ENCODE data around the gene YTHDC2. TPM values are rescaled to one million over a fixed set of nuclear protein-coding genes. Genes with fewer than 3 reads are reported as not detected.

The YTHDC2 gene
- 7.3 and 10.2 TPM in 2 replicates for total RNA-seq

GRCh38 chr5:113513384-113514288, at the start of gene YTHDC2:
YTHDC2 (plus strand) TSS chr5:113513694; CDS start chr5:113513896, 202 bp downstream.
- DNase-seq (ENCODE audit: low read depth) = no peak
- peak within 1 kb of the TSS; percentile 77 for H3K4me3 ChIP-seq (ENCODE audit: low read depth, low read length)
- TF ChIP-seq, protein P1, sequence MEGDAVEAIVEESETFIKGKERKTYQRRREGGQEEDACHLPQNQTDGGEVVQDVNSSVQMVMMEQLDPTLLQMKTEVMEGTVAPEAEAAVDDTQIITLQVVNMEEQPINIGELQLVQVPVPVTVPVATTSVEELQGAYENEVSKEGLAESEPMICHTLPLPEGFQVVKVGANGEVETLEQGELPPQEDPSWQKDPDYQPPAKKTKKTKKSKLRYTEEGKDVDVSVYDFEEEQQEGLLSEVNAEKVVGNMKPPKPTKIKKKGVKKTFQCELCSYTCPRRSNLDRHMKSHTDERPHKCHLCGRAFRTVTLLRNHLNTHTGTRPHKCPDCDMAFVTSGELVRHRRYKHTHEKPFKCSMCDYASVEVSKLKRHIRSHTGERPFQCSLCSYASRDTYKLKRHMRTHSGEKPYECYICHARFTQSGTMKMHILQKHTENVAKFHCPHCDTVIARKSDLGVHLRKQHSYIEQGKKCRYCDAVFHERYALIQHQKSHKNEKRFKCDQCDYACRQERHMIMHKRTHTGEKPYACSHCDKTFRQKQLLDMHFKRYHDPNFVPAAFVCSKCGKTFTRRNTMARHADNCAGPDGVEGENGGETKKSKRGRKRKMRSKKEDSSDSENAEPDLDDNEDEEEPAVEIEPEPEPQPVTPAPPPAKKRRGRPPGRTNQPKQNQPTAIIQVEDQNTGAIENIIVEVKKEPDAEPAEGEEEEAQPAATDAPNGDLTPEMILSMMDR (conservative IDR thresholded peaks at IDR 0.05; ENCODE audit: low read depth, low read length) = peak; percentile 26

- TF ChIP-seq, protein P1 (conservative IDR thresholded peaks at IDR 0.05; ENCODE audit: low read depth, low read length) = no peak
- H3K4me3 ChIP-seq (ENCODE audit: low read depth, low read length) = no peak overlapping the region
- no peak for DNase-seq (ENCODE audit: low read depth)
These were observed 39.3 kb upstream of the YTHDC2 start for GRCh38 chr5:113474100-113474728.

GRCh38 chr5:113478691-113479090, 34.8 kb upstream of the YTHDC2 start:
- H3K4me3 ChIP-seq (ENCODE audit: low read depth, low read length) = no peak overlapping the region
- TF ChIP-seq, protein P1 (conservative IDR thresholded peaks at IDR 0.05; ENCODE audit: low read depth, low read length) = no peak
- DNase-seq (ENCODE audit: low read depth) = no peak

- no peak for DNase-seq (ENCODE audit: low read depth)
- TF ChIP-seq, protein P1 (conservative IDR thresholded peaks at IDR 0.05; ENCODE audit: low read depth, low read length) = no peak
- H3K4me3 ChIP-seq (ENCODE audit: low read depth, low read length) = no peak overlapping the region
These were observed 33.3 kb upstream of the YTHDC2 start for GRCh38 chr5:113480243-113480642.

DNA sequence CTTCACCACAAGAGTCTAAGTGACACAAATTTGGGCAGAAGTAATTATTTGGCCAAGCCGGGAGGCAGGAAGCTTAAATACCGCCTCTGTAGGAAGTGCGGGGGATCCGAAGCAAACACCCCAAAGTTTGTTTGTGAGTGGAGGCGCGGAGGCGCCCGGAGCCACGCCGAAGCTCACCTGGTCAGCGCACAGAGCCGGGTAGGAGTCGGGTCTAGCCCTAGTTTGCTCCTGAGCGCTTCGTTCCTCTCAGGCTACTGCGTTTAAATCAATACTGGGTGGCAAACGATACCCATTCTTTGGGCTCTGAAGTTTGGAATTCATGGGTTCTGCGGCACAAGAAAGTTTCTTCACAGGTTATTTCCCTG, 26.1 kb upstream of the YTHDC2 start:
- H3K4me3 ChIP-seq (ENCODE audit: low read depth, low read length) = peak overlapping the region; percentile 77
- DNase-seq (ENCODE audit: low read depth) = no peak
- TF ChIP-seq, protein P1 (conservative IDR thresholded peaks at IDR 0.05; ENCODE audit: low read depth, low read length) = no peak

DNA sequence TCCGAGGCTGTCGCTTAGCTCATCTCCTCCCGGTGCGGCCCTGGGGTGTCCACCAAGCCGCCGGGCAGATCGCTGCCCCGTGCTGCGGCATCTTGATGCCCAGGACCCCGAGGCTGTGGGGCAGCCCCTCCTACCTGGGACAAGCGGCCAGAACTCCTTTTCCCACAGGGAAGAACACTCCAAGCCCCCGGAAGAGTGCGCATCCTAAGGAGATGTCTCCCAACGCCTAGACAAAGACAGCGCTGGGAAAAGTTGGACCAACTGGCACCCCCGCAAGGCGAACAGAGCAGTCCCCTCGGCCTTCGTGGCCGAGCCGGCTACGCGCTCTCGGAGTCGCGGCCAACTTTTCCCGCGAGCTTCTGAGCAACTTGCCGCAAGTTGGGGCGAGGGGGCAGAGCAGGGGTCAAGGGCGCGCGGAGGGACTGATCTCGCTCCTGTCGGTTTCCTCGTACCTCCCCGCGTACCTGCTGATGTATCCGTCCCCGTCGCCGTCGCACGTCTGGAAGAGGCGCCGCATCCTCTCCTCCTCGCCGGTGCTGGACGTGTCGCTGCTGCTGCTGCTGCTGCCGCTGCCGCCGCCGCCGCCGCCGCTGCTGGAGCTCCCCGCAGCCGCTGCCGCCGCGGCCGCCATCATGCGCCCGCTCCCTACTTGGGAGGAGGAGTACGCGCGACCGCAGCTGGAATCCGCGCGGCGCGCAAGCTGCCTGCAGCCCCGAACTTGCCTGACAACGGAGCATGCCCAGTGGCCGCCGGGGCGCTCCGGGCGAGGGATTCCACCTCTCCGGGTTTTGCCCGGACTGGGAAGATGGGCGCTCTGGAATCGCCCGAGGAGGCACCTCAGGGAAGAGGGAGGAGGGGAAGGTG, 25.5 kb upstream of the YTHDC2 start, which contains the start of gene MCC:
Gene MCC (minus strand): TSS at position 673 of the 864 bp plus-strand sequence.
- TF ChIP-seq, protein P1 (conservative IDR thresholded peaks at IDR 0.05; ENCODE audit: low read depth, low read length) = no peak
- peak; percentile 6 for DNase-seq (ENCODE audit: low read depth)
- peak within 1 kb of the TSS; percentile 77 for H3K4me3 ChIP-seq (ENCODE audit: low read depth, low read length)
